K562 (cell line): Measurements from ENCODE around the gene XCL2. TPM values are rescaled to one million over a fixed set of nuclear protein-coding genes. Genes with fewer than 3 reads are reported as not detected.

Experiments
- ATAC-seq: fragments of 200-7000 bp; cut with Tn5 transposase; 3 replicates; pipeline ENCODE4 v1.9.1; 2020; ENCODE audit warnings: moderate library complexity
- BruUV-seq: library from RNA; stranded (reverse); fragments of 400-500 nt; replicated peaks from 2 replicates; lab custom pipeline; 2021; lab: Mats Ljungman, UMichigan
- CTCF ChIA-PET: fragments of 300-600 bp; formaldehyde crosslinking; extraction: SDS; loops from one replicate; lab custom pipeline; 2021; ENCODE audit warnings: low intra/inter-chr PET ratio; lab: Yijun Ruan, JAX
- POLR2A ChIA-PET: fragments of 300-600, 350-650 bp; sonication (Branson Sonifier 250); formaldehyde crosslinking; extraction: SDS; loops from one replicate; lab custom pipeline; 2021; ENCODE audit warnings: antibody characterized with exemption, inconsistent platforms; lab: Yijun Ruan, JAX
- DNase-seq, 4 experiments: peaks; one replicate each; pipeline versions ENCODE4 v3.0.0 to v3.0.0-alpha.2; 2011 to 2018; ENCODE audit warnings: low spot score in 3 of 4, mixed read lengths in 3 of 4; ENCODE audit errors: extremely low read depth in 1 of 4
- FAIRE-seq: peaks from 2 replicates; lab custom pipeline; 2011; peaks lifted over from hg19 to GRCh38; lab: Jason Lieb, UNC
- H2AFZ ChIP-seq: 2 replicates; pipeline ENCODE4 v1.6.0; 2011; ENCODE audit warnings: low read depth, low read length, control low read depth, inconsistent platforms
- H3K27ac ChIP-seq: fragments of 200-600 bp; 3 replicates; pipeline ENCODE4 v1.8.0; 2011; ENCODE audit warnings: low read depth, mild to moderate bottlenecking, control low read depth, inconsistent platforms, low read length, moderate library complexity, mixed read lengths; ENCODE audit errors: extremely low read depth
- H3K27me3 ChIP-seq, 2 experiments: fragments of 300-600 bp in 1 of 2; 2 replicates in 1 of 2; 3 replicates in 1 of 2; pipeline versions ENCODE4 v1.6.0 to v1.8.0; 2011; ENCODE audit warnings: inconsistent platforms in 2 of 2, low read length in 2 of 2, mild to moderate bottlenecking in 1 of 2, mixed read lengths in 1 of 2, moderate library complexity in 1 of 2; ENCODE audit not compliant: control insufficient read depth in 2 of 2, insufficient read depth in 2 of 2
- H3K36me3 ChIP-seq: fragments of 300-600 bp; 3 replicates; pipeline ENCODE4 v1.8.0; 2011; ENCODE audit warnings: mild to moderate bottlenecking, low read length, inconsistent platforms; ENCODE audit not compliant: control insufficient read depth, insufficient read depth
- H3K4me1 ChIP-seq, 2 experiments: fragments of 200-600 bp in 1 of 2; replicated peaks in 1 of 2; 2 replicates in 1 of 2; 3 replicates in 1 of 2; pipeline versions ENCODE4 v1.5.1 to v1.8.0; 2011; ENCODE audit warnings: inconsistent platforms in 2 of 2, low read length in 2 of 2, mild to moderate bottlenecking in 1 of 2, mixed read lengths in 1 of 2, moderate library complexity in 1 of 2; ENCODE audit not compliant: control insufficient read depth in 2 of 2, insufficient read depth in 2 of 2
- H3K4me2 ChIP-seq: 2 replicates; pipeline ENCODE4 v1.6.1; 2011; ENCODE audit warnings: low read length, control low read depth, inconsistent platforms, mixed read lengths; ENCODE audit not compliant: insufficient read depth
- H3K4me3 ChIP-seq: fragments of 200-600 bp; sonication (generic), shearing (Covaris generic); 2 replicates; pipeline ENCODE4 v1.5.1; 2016; ENCODE audit warnings: control low read depth, inconsistent platforms
- H3K79me2 ChIP-seq: fragments of 200-600 bp; 3 replicates; pipeline ENCODE4 v1.8.0; 2011; ENCODE audit warnings: low read length, inconsistent platforms; ENCODE audit not compliant: control insufficient read depth, insufficient read depth
- H3K9ac ChIP-seq, 2 experiments: 2 replicates each; pipeline versions ENCODE4 v1.6.0 to v1.6.1; 2011; ENCODE audit warnings: low read depth in 2 of 2, low read length in 2 of 2, control low read depth in 1 of 2, inconsistent platforms in 1 of 2, mild to moderate bottlenecking in 1 of 2, mixed read lengths in 1 of 2; ENCODE audit not compliant: insufficient read depth in 1 of 2
- H3K9me1 ChIP-seq: one replicate; pipeline ENCODE4 v1.6.0; 2011; ENCODE audit warnings: inconsistent platforms, mild to moderate bottlenecking, low read length, moderate library complexity; ENCODE audit not compliant: control insufficient read depth, insufficient read depth
- H3K9me3 ChIP-seq: replicated peaks from 2 replicates; pipeline ENCODE4 v1.5.1; 2011; ENCODE audit warnings: low read depth, low read length, inconsistent platforms; ENCODE audit not compliant: control insufficient read depth, insufficient read depth
- H4K20me1 ChIP-seq: replicated peaks from 2 replicates; pipeline ENCODE4 v1.6.1; 2011; ENCODE audit warnings: low read length, inconsistent platforms, mixed read lengths; ENCODE audit not compliant: control insufficient read depth, insufficient read depth
- DEAF1 ChIP-seq: fragments of 450-650 bp; formaldehyde crosslinking; IDR thresholded peaks from 2 replicates; pipeline ENCODE4 v1.4.0; 2020; ENCODE audit warnings: mild to moderate bottlenecking, moderate library complexity
- GATA2 ChIP-seq: sonication (generic); formaldehyde crosslinking; IDR thresholded peaks from 2 replicates; pipeline ENCODE4 v1.4.0; 2020; ENCODE audit warnings: mild to moderate bottlenecking, missing genetic modification reagents
- HDAC2 ChIP-seq: fragments of 450-650 bp; IDR thresholded peaks from 2 replicates; pipeline ENCODE4 v1.6.1; 2016; ENCODE audit warnings: mild to moderate bottlenecking
- HMG20A ChIP-seq: fragments of 450-650 bp; formaldehyde crosslinking; conservative IDR thresholded peaks from 2 replicates; pipeline ENCODE4 v1.4.0; 2020; ENCODE audit warnings: mild to moderate bottlenecking, mixed read lengths
- OTX1 ChIP-seq: fragments of 450-650 bp; formaldehyde crosslinking; IDR thresholded peaks from 2 replicates; pipeline ENCODE4 v1.4.0; 2022; ENCODE audit warnings: mild to moderate bottlenecking
- SAFB ChIP-seq: fragments of 200-400 bp; formaldehyde crosslinking; IDR thresholded peaks from 2 replicates; pipeline ENCODE4 v1.6.1; 2017; ENCODE audit warnings: low read depth, low read length, borderline replicate concordance
- SPI1 ChIP-seq: IDR thresholded peaks from 2 replicates; pipeline ENCODE4 v1.6.1; 2011; ENCODE audit warnings: low read depth, low read length, control low read depth, borderline replicate concordance
- U2AF1 ChIP-seq: fragments of 200-400 bp; formaldehyde crosslinking; optimal IDR thresholded peaks from 2 replicates; pipeline ENCODE3; 2017; ENCODE audit warnings: mild to moderate bottlenecking, low read depth, low read length, moderate library complexity
- ZBTB34 ChIP-seq: fragments of 250-450 bp; sonication (Bioruptor Pico); IDR thresholded peaks from 2 replicates; pipeline ENCODE4 v1.8.0; 2021; ENCODE audit warnings: mild to moderate bottlenecking, moderate library complexity
- ZHX1 ChIP-seq: fragments of 150-350 bp; conservative IDR thresholded peaks from 2 replicates; pipeline ENCODE4 v1.6.1; 2014; ENCODE audit warnings: low read length
- ZNF316 ChIP-seq: fragments of 450-650 bp; IDR thresholded peaks from 2 replicates; pipeline ENCODE4 v1.6.1; 2016
- WGBS: fragments of 100-300 bp; shearing (Covaris generic); methylation state at CpG from one replicate; pipeline ENCODE4 v1.1.6; 2016; ENCODE audit warnings: low coverage, mixed read lengths; ENCODE audit not compliant: insufficient coverage; ENCODE audit errors: missing lambda C conversion rate; 5-methylcytosine and 5-hydroxymethylcytosine counted together
- in situ Hi-C: fragments of 300-500 bp; cut with MboI; formaldehyde crosslinking; loops from 4 replicates; pipeline ENCODE4 v1.15.0; 2018; ENCODE audit warnings: inconsistent platforms, mixed read lengths
- intact Hi-C: fragments of 100-400 bp; cut with micrococcal nuclease; formaldehyde crosslinking; loops from 2 replicates; pipeline ENCODE4 v1.14.2; 2022
- polyA plus RNA-seq, 8 experiments: library from polyadenylated mRNA; depleted of rRNA in 4 of 8; stranded (reverse) in 5 of 8; unstranded in 3 of 8; fragments of >200 nt; fragmentation: Nextera tagmentation in 2 of 8; fragmentation: Illumina TruSeq in 1 of 8; extraction: Ambion mirVana in 2 of 8; extraction: Trizol in 1 of 8; gene quantifications; 2 replicates each; pipeline versions ENCODE4 v1.2.1 to v1.2.3, GENCODE V29; 2011 to 2014; ENCODE audit warnings: inconsistent platforms in 1 of 8, missing spikeins in 1 of 8
- total RNA-seq, 7 experiments: library from RNA; depleted of rRNA in 6 of 7; stranded (reverse); fragments of >200 nt in 6 of 7; fragmentation: Illumina TruSeq in 2 of 7; extraction: Trizol in 2 of 7; gene quantifications; 2 replicates each; pipeline versions ENCODE4 v1.2.1 to v1.2.3, GENCODE V29; 2011 to 2021; ENCODE audit warnings: low replicate concordance in 1 of 7

XCL2 gene
- total and polyA plus RNA-seq, 9 of the 15 experiments (the other 6 are each of a cell fraction or from before 2014, with no cell fraction given), result not detected

- Histone ChIP-seq H3K79me2 (no peaks in the 10 kb centered on the region), H3K9me1 (no peaks in the 10 kb centered on the region), H3K9me3 (no peaks in the 10 kb centered on the region), H3K4me2 (no peak overlapping the region), H3K27me3 (no peaks in the 10 kb centered on the region), H3K27ac (no peak overlapping the region), H3K9ac (no peak overlapping the region), H3K4me3 (no peak overlapping the region), H4K20me1 (no peaks in the 10 kb centered on the region), H3K36me3 (no peaks in the 10 kb centered on the region), H3K4me1 (no peaks in the 10 kb centered on the region), H2AFZ (no peak overlapping the region)
- no peak for TF ChIP-seq U2AF1
- FAIRE-seq (no peak), DNase-seq (no peak), ATAC-seq (no peak)
- CTCF ChIA-PET, result no interaction called here
- WGBS, result 0% methylated on average over 2 of the region's 2 CpGs
- intact Hi-C loops, result no loop called here
- in situ Hi-C loops, result no loop called here
- POLR2A ChIA-PET, result no interaction called here
- BruUV-seq, result no TSS peak
Measured at GRCh38 chr1:168561989-168562388, 18.2 kb upstream of the XCL2 start.

- ATAC-seq (no peak), FAIRE-seq (no peak)
- no TSS peak for BruUV-seq
- TF ChIP-seq DEAF1 (CRISPR knock-in tag) (no peak), OTX1 (CRISPR knock-in tag) (no peak), SAFB (no peak), ZNF316 (no peak), ZBTB34 (CRISPR knock-in tag) (no peak), ZHX1 (no peak), HDAC2 (no peak), HMG20A (CRISPR knock-in tag) (no peak), SPI1 (no peak), GATA2 (CRISPR knock-in tag) (no peak)
Measured at GRCh38 chr1:168560370-168560769, 16.6 kb upstream of the XCL2 start.

More at GRCh38 chr1:168560370-168560769, 16.6 kb upstream of the XCL2 start:
- Histone ChIP-seq H3K9me3 (no peaks in the 10 kb centered on the region), H3K9me1 (no peaks in the 10 kb centered on the region), H3K4me1 (no peaks in the 10 kb centered on the region), H3K79me2 (no peaks in the 10 kb centered on the region), H3K27ac (no peak overlapping the region), H3K9ac (no peak overlapping the region), H2AFZ (no peak overlapping the region), H3K36me3 (no peaks in the 10 kb centered on the region), H3K4me3 (no peak overlapping the region), H4K20me1 (no peaks in the 10 kb centered on the region), H3K4me2 (no peak overlapping the region), H3K27me3 (no peaks in the 10 kb centered on the region)
- CTCF ChIA-PET, result no interaction called here
- intact Hi-C loops (no loop called here), in situ Hi-C loops (no loop called here)
- POLR2A ChIA-PET, result interaction anchor here (0.9 to 1.6 kb wide), 2 partner anchors 18 to 121 kb away, joined by 3 to 7 read pairs; no protein-coding TSS in a partner anchor
- no peak for DNase-seq
